GM23338 (cell line): Measurements from ENCODE around the gene CDK5RAP2.

Source experiments
- CREB1 ChIP-seq: fragments of 250-450 bp; sonication (Bioruptor Pico); IDR thresholded peaks from 2 replicates; pipeline ENCODE4 v1.5.0; 2020; ENCODE audit warnings: low read depth, mild to moderate bottlenecking, moderate library complexity
- EZH2 ChIP-seq: fragments of 200-600 bp; sonication (generic); IDR thresholded peaks from one replicate; pipeline ENCODE4 v1.8.0; 2017; ENCODE audit warnings: antibody characterized with exemption, mild to moderate bottlenecking, low read depth; ENCODE audit not compliant: unreplicated experiment
- EZH2phosphoT487 ChIP-seq: fragments of 200-600 bp; sonication (generic); IDR thresholded peaks from one replicate; pipeline ENCODE4 v1.8.1; 2018; ENCODE audit warnings: antibody characterized with exemption; ENCODE audit not compliant: unreplicated experiment
- JUNB ChIP-seq: IDR thresholded peaks from one replicate; pipeline ENCODE4 v1.6.1; 2016; ENCODE audit warnings: antibody characterized with exemption; ENCODE audit not compliant: unreplicated experiment
- POLR2AphosphoS5 ChIP-seq: IDR thresholded peaks from 2 replicates; pipeline ENCODE4 v1.6.1; 2016; ENCODE audit warnings: antibody characterized with exemption, low read depth
- STAT1 ChIP-seq: IDR thresholded peaks from one replicate; pipeline ENCODE4 v1.6.1; 2016; ENCODE audit warnings: antibody characterized with exemption; ENCODE audit not compliant: unreplicated experiment
- ZNF114 ChIP-seq: fragments of 250-450 bp; sonication (Bioruptor Pico); IDR thresholded peaks from 2 replicates; pipeline ENCODE4 v1.5.0; 2020; ENCODE audit warnings: mild to moderate bottlenecking, moderate library complexity
- TF ChIP-seq, protein P1 (sequence below), 2 experiments: fragments of 200-600 bp in 1 of 2; sonication (generic) in 1 of 2; conservative IDR thresholded peaks; 2 replicates each; pipeline versions ENCODE4 v1.5.1 to v1.6.1; 2016 to 2017; ENCODE audit warnings: antibody characterized with exemption in 2 of 2, low read depth in 2 of 2, mild to moderate bottlenecking in 2 of 2, moderate library complexity in 1 of 2
- TF ChIP-seq, protein P2 (sequence below): IDR thresholded peaks from one replicate; pipeline ENCODE4 v1.6.1; 2018; ENCODE audit warnings: antibody characterized with exemption; ENCODE audit not compliant: unreplicated experiment

DNA sequence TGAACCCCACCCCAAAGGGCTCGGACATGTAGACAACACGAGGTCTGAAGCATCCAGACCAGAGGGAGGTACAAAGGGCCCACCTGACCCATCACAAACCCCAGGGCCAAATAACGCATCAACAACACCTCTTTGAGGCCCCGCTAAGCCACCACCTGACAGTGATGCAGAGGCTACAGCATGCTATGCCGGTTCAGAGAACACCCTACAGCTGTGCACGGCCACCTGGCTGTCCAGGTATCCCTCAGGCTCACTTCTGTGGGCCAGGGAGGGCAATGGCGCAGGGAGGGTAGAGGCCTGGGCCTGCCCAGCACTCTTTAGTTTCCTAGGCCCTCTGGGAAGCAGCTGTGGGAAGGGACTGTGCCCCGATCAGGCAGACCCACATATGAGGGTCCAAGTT lies 190.1 kb downstream of the CDK5RAP2 start:
- TF ChIP-seq, protein P1, sequence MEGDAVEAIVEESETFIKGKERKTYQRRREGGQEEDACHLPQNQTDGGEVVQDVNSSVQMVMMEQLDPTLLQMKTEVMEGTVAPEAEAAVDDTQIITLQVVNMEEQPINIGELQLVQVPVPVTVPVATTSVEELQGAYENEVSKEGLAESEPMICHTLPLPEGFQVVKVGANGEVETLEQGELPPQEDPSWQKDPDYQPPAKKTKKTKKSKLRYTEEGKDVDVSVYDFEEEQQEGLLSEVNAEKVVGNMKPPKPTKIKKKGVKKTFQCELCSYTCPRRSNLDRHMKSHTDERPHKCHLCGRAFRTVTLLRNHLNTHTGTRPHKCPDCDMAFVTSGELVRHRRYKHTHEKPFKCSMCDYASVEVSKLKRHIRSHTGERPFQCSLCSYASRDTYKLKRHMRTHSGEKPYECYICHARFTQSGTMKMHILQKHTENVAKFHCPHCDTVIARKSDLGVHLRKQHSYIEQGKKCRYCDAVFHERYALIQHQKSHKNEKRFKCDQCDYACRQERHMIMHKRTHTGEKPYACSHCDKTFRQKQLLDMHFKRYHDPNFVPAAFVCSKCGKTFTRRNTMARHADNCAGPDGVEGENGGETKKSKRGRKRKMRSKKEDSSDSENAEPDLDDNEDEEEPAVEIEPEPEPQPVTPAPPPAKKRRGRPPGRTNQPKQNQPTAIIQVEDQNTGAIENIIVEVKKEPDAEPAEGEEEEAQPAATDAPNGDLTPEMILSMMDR (conservative IDR thresholded peaks at IDR 0.05; ENCODE audit: low read depth in 2 of 2) = no peak
- TF ChIP-seq POLR2AphosphoS5 (no peak), CREB1 (no peak), EZH2phosphoT487 (no peak), STAT1 (no peak), EZH2 (no peak), JUNB (no peak), ZNF114 (CRISPR knock-in tag) (no peak)
- TF ChIP-seq, protein P2, sequence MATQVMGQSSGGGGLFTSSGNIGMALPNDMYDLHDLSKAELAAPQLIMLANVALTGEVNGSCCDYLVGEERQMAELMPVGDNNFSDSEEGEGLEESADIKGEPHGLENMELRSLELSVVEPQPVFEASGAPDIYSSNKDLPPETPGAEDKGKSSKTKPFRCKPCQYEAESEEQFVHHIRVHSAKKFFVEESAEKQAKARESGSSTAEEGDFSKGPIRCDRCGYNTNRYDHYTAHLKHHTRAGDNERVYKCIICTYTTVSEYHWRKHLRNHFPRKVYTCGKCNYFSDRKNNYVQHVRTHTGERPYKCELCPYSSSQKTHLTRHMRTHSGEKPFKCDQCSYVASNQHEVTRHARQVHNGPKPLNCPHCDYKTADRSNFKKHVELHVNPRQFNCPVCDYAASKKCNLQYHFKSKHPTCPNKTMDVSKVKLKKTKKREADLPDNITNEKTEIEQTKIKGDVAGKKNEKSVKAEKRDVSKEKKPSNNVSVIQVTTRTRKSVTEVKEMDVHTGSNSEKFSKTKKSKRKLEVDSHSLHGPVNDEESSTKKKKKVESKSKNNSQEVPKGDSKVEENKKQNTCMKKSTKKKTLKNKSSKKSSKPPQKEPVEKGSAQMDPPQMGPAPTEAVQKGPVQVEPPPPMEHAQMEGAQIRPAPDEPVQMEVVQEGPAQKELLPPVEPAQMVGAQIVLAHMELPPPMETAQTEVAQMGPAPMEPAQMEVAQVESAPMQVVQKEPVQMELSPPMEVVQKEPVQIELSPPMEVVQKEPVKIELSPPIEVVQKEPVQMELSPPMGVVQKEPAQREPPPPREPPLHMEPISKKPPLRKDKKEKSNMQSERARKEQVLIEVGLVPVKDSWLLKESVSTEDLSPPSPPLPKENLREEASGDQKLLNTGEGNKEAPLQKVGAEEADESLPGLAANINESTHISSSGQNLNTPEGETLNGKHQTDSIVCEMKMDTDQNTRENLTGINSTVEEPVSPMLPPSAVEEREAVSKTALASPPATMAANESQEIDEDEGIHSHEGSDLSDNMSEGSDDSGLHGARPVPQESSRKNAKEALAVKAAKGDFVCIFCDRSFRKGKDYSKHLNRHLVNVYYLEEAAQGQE = no peak
